ENCODE measurements around the gene ABCF3.

DNA sequence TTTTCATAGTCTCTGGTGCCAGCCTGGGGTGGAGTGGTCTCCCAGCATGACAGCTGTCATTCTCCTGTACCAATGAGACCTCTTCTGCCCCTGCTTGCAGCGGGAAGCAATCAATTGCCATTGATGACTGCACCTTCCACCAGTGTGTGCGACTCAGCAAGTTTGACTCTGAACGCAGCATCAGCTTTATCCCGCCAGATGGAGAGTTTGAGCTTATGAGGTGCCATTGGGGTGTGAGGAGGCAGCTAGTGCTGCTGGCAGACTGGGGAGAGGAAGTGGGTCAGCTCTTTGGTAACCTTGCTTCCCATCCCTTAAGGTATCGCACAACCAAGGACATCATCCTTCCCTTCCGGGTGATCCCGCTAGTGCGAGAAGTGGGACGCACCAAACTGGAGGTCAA, 4.4 kb upstream of the ABCF3 start:
- TF ChIP-seq POLR2A (IDR thresholded peaks at IDR 0.05; ENCODE audit: low read depth, low read length): no peak
- TF ChIP-seq TAF1 (IDR thresholded peaks at IDR 0.05; ENCODE audit: borderline replicate concordance, low read depth, low read length): no peak
- TF ChIP-seq POLR2AphosphoS5 (IDR thresholded peaks at IDR 0.05; ENCODE audit: low read depth, low read length): no peak
